Stromal cell of bone marrow (primary cell): Measurements from ENCODE around the gene C17orf50.

Experiments used
- DNase-seq: peaks from one replicate; pipeline ENCODE4 v3.0.0-alpha.2; 2012; ENCODE audit warnings: low read depth

C17orf50 gene

DNA sequence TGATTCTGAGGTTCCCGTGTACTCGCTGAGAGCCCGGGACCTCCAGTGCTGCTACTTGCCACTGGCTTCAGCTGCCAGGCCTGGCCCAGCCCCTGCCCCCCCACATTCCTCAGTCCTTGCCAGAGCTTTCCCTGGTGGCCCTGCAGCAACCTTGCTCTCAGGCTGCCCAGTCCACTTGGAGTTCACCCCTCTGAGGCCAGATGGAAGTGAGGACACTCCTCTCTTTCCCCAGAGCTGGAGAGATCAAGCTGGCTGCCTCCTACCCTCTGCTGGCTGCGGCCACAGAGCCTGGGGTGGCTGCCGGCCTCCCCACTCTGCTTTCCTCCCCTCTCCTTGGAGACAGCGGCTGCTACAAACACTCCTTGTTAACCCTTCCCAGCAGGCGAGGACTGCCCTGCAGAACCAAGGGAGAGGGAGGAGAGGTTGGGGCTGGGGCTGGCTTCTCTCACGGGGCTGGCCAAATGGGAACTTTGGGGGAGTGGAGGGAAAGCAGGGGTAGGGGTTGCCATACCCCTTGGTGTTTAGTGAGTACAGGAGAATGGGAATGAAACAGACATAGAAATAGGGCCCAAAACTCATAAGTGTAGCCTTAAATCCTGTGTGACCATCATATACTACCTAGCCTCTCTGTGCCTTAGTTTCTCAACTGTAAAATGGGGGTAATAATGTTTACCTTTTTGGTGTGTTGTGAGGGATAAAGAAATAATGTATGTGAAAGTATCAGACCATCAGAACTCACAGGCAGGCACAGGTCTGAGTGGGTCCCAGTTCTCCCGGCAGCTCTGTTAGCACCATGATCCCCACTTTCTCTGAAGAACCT, 7.5 kb upstream of the C17orf50 start, which contains the start of gene GAS2L2:
Gene GAS2L2 (minus strand): TSS at position 295 of the 820 bp plus-strand sequence. CDS start 389 bp downstream, outside the sequence.
- no peak for DNase-seq

DNA sequence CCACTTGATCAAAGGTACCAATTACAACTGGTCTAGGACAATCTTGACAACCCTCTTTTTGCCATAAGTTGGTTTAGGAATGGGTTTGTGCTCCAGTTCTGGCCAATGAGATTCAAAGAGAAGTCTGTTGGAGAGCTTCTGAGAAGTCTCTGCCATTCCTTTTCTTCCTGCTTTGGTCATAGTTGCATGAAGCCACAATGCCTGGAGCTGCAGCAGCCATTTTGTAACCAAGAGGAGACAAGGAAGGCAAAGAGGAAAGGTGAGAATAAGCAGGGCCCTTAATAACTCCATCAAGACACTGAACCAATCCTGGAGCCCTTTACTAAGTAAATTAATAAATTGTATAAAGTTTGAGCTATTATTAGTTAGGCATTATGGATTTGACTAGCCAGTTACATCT, 3.4 kb upstream of the C17orf50 start:
- DNase-seq, result no peak

DNA sequence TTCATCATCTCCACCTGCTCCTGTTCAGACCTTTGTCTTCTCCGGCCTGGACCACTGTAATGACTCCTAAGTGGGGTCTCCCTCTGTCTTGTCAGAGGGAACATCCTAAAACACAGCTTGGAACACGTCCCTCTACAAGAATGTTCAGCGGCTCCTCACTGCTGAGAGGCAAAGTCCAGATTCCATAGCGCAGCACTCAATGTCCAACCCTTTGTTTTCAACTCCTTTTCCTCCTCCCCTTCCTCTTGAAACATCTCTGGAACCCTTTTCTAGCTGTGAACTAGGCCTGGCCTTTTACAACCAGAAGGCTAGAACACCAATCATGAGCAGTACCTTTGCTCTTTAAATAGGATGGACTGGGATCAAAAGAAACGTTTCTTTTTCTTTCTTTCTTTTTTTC, 914 bp downstream of the C17orf50 start:
- DNase-seq, result no peak

DNA sequence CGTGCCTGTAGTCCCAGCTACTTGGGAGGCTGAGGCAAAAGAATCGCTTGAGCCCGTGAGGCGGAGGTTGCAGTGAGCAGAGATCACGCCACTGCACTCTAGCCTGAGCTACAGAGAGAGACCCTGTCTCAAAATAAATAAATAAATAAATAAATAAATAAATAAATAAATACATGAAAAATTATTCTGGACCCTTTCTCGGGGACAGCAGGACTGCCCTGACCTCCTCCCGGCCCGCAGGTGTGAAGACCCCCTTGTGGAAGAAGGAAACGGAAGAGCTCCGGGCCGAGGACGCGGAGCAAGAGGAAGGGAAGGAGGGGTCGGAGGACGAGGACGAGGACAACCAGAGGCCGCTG, 3.1 kb downstream of the C17orf50 start:
- no peak for DNase-seq

DNA sequence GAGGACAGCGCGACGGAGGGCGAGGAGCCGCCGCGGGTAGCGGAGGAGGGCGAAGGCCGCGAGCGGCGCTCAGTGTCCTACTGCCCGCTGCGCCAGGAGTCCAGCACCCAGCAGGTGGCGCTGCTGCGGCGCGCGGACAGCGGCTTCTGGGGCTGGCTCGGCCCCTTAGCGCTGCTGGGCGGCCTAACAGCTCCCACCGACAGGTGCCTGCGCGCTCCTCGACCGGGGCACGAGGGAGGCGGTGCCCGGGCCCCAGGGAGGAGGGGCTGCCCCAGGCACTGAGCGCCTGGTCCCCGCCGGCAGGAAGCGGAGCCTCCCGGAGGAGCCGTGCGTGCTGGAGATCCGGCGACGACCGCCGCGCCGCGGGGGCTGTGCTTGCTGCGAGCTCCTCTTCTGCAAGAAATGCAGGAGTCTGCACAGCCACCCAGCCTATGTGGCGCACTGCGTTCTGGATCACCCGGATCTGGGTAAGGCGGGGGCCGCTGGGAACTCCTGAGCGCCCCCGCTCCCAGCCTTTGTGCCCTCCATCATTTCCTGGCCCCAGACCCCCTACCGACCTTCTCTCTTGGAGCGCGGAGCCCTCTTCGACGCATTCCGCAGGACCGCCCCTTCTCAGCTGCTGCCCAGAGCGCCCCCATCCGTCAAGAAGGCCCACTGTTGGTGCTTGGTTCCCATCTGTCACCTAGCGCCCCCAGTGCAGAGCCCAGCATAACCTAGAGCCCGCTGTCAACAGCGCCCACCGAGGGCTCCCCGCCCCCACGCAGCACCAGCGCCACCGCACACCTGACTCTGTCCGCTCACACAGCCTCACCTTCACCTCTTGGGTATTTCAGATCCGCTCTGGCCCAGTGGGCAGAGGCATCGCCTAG, 3.7 kb downstream of the C17orf50 start:
- DNase-seq, result no peak

DNA sequence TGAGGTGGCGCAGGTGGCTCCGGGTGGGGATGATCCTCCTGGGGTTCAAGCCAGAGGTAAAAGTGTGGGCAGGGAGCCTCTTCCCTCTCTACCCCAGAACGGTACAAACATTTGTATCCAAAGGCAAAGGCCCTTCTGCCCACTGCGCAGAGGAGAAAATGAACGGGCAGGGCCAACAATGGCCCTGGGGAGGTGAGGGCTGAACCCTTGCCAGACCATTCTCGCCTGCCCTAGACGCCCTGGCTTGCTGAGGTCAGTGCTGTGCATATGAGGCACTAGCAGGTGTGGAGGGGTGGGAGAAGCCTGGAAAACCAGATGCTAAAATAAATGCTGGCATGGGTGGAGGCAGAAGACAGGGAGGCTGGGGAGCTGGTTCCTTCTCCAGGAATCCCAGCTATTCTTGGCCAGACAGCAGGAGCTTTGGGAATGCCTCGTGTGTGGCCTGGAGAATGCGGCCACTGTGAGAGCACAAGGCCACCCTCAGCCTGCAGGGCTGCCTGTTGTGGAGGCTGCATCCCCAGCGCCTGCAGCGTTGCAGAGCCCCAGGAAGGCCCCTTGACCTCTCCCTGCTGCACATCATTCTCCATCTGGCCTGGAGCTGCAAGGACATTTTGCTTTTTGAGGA, 4.5 kb downstream of the C17orf50 start:
- DNase-seq, result no peak

DNA sequence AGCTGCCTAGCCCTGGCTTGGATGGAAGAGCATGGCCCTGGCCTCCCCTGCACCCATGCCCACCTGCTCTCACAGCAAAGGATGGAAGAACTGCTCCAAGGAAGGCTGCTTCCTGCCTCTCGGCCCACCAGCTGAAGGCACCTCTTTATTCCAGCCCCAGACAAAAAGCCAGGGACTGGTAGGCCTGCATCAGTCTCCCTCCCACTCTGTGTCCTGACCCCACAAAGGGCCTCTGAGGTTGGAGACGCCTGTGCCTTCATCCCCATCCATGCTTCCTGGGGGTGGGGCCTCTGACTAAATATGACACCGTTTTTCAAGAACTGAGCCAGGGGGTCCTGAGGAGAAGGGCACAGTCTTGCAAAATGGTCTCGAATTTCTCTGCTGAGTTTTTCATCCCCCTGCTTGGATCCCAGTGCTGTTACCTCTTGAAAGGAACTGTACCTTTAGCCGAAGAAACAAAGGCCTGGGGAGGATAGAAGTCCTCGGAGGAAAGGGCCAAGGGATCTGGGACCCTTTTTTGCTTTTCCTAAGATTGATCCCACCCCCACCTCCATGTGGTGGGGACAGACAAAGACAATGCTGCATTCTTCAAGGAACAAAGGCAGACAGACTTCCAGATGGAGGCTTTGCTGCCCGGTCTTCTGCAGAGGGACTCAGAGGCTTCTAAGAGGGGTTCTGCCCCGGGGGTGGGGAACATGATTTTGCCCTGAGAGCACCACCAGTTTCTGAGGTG, 5.2 kb downstream of the C17orf50 start:
- DNase-seq, result no peak

DNA sequence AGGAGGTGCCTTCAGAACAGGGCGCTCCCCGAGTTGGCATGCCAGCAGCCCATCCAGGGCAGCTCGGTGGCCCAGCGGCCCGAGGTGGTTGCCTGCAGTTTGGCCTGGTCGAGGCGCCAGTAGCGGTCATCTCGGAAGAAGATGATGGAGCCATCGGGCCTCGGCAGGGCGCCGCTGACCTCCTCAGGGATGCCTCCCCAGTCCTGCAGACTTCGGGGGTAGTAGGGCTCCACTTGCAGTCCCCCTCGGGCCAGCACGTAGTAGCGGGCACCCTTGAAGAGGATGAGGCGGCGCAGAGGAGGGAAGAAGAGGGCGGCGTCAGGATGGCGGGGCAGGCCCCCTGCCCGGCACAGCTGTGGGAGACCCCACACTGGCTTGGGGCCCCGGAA, 5.8 kb downstream of the C17orf50 start:
- DNase-seq, result no peak

DNA sequence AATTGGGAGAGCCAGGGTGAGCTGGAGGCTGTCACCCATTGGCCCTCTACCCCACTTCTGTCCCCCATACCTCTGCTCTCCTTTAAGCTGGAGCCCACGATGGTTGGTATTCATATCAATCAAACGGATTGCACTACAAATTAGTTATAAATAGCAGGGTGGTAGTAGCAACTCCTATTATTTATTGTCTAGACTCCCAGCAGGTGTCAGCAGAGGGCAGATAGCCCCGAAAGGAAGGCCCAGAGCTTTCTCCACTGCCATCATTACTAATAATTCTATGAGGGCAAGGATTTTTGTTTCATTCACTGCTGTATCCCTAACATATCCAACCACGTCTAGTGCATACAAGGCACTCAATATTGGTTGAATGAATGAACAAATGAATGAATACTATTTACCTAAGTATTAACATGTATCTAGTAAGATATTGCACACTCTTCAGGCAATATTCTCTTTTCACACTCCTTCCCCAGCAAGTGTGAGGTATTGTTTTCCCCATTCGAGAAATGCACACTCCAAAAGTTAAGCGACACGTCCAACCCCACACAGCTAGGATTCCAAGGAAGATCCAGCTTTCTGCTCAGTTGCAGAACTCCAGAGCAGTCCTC, 6.3 kb downstream of the C17orf50 start:
- no peak for DNase-seq

DNA sequence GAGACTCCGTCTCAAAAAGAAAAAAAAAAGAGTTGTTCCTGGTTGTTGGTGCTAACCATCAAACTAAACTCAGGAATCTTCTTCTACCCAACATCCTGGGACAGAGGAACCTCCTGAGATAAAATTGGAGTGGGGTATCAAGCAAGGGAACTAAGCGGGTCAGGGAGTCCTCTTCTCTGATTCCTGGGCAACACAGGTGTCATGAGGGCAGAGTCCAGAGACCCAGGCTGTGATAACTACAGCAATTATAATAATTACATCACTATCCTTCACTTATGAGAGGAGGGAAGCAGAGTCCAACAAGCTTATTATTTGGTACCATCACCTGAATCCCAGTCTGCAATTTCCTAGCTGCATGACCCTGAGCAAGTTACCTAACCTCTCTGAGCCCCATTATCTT, 8.1 kb downstream of the C17orf50 start:
- DNase-seq, result no peak

DNA sequence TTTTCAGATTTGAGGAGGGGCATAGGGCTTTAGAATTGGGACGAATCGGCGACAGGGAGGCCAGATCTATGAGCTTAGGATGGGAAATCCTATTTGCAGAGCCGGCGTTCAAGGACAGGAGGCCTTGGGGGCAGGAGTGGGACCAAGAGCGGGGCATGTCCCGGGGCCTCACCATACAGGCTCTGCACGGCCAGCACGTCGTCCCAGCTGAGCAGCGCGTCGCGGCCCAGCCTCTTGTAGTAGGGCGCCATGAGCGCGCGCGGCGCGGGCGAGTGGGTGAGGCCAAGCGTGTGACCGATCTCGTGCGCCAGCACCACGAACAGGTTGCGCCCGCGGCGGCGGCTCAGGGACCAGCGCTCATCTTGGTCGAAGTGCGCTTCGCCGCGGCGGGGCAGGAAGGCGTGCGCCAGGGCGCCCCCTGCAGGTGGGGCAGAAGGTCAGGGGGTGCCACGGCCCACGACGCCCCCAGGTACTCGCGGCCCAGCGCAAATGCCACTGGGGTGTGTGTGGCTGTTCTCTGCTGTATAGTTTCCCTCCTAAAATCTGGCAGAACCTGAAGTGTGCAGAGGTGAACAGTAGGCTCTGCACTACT, 9.3 kb downstream of the C17orf50 start:
- DNase-seq, result no peak

DNA sequence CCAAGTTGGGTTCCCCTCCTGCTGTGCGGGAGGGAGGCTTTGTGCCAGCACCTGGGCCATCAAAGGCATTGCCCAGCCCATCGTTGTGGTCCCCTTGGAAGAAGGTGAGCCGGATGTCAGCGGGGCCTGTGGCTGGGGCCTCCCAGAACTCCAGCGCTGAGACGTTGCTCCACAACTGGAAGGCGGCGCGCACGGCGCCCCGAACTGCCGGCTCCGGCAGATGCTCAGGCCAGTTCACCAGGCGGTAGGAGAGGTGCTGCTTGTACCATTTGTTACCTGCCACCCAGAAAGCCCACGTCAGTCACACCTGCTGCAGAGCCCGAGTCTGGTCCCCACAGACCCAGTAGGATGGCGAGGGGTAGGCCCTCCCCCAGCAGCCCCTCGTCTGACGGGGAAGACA, 12.4 kb downstream of the C17orf50 start:
- no peak for DNase-seq

DNA sequence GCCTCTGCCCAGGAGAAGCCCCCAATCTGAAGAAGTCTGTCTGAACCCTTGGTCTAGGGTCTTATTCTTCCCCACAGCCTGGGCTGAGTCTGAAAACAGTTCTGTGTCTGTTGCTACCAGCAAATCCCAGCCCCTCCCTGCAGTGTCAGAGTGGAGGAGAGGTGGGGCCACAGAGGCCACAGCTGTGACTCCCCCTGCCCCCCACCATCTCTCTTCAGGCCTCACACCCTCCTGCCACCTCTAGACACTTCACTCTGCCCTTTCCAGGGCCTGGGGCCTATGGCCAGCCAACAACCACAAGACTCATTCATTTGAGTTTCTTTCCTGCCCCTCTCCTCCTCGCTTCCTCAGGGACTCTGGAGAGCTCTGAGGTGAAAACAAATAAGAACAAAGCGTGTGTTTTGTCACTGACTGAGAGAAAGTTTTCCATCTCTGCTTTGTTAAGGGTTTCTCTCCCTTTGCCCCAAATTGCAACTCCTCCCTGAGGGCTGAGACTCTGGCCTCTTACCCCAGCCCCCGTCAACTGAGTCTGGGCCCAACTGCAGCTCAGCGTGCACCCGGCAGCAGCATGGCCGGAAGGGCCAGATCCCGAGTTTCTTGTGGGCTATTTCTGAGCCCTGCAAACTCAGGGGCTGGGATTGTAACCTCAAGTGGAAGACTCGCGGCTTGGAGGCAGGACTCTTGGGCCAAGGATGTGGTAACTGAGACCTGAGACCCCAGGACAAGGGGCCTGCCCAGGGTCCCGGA, 13.2 kb downstream of the C17orf50 start:
- no peak for DNase-seq

DNA sequence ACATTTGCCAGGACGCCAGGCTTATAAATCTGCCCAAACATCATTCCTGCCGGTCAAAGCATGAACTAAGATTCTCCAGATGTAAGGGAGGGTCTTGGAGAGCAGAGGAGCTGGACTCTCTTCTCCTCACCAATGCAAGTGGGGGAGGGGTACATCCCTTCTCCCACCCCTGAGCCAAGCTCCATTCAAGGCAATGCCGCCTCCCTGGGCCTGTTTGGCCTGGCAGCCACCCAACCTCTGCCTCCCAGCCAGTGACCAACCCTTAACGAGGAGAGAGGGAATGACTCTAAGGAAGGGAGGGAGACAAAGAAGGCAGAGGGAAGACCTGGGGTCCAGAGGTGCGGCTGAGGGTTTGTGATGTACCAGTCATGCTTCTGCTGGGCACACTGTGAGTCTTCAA, 13.8 kb downstream of the C17orf50 start:
- DNase-seq, result no peak

DNA sequence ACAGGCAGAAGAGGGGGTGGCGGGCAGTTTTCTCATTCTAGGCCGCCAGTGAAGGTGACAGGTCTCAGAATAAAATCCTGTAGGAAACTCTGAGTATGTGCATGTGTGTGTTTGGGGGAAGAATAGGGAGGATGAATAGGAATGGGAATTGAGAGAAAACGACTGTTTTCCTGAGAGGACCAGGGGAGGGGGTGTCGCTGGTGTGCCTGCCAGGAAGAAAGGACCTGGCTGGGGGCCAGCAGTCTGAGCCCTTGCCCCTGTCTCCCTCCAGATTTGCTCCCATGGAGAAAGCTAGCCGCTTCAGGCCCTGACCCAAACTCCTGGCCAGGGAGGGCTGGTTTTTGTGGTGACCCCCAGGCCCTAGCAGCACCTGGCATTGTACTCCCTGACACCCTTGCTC, 14.4 kb downstream of the C17orf50 start:
- DNase-seq, result no peak

DNA sequence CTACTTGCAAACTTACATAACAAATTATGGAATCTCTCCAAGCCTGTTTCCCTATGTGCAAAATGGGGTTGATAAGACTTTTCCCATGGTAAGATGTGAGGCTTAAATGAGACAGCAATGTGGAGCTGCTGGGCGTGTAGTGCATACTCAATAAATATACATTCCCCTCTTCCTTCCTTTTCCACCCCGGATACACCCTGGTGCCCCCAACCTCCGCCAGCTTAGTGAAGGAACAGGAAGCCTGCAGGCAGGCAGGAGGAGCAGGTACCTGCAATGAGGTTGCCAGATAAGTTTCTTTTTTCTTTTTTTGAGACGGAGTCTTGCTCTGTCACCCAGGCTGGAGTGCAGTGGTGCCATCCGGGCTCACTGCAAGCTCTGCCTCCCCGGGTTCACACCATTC, 14.9 kb downstream of the C17orf50 start:
- DNase-seq, result no peak

DNA sequence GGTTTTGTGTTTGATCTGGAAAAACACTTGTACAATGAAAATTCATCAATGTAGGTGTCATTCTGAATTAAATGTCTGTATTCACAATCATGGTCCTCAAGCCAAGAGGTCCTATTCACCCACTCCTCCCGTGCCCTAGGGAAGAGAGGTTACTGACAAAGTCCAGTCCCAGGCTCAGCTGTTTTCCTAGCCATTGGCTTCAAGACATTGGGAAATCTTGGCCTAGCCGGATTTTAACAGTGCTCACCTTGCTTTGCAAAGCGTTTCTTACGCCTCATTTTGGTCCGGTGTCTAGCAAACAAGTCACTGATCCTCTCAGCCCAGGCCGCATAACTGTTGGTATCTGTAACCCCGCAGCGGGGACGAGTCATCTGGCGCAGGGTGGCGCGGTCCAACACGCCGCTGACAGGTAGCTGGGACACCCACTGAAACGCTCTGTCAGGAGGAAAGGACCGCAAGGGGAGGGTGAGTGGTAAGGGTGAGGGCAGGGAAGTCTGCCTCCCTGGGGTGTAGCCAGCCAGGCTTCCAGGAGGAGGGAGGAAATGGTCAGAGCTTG, 18.0 kb downstream of the C17orf50 start:
- DNase-seq, result no peak

DNA sequence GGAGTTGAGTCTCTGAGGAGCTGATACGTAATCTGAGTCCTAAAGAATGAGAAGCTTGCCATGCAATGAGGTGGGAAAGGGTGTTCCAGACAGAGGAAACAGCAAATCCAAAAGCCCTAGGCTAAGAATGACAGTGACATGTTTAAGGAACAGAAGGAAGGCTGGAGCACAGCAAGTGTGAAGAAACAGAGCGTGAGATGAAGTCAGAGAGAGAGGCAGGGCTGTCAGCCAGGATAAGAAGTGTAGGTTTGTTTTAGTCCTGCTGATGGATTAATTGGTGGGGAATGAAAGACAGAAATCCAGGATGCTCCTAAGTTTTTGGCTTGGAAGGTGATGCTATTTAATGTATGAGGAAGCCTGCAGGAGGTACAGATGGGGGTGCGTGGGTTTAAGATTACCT, 20.3 kb downstream of the C17orf50 start:
- no peak for DNase-seq

DNA sequence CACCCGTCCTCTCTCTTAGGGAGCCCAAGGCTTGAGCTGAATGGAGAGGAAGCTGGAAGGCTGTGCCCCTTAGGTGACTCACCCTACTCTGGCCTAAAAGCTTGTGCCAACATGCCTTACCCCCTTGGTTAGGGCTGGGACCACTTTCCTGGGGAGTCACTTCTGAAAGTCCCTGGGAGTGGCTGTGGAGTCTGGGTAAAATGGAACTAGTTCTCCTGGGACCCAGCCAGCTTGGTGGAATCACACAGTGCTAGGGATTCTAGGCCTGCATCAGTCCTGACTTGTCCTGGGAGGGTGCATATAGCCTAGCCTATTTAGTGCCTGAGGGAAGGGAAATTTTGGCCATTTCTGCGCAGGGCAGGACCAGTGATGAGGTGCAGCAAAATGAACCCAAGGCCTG, 24.2 kb downstream of the C17orf50 start:
- DNase-seq, result no peak

DNA sequence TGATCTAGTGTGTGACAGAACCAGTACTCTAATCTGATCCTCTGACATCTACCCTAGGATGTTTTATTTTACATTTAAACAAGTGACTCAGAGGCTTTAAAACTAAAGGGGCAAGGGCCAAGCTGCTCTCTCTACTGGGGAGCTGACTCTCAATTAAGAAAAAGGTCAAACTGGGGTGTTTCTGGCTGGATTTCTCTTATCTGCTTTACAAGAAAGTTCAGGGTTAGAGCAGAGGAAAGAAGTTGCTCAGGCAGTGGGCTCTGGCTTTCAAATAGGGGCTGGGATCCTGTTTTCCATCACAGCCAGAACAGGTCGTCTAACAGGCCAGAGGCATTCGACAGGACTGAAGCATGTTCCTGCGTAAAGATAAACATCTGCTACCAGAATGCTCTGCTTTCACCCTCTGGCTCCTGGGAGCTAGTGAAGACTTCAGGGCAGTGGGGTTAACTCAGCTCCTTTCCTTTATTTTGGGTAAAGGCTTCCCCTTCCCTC, 26.3 kb downstream of the C17orf50 start:
- DNase-seq, result no peak
